ENCODE results near the gene CCDC154.

CCDC154 gene

GRCh38 chr16:1416521-1416941 is 27.8 kb downstream of the CCDC154 start:
- no peak for DNase-seq (ENCODE audit: low read depth)

- peak; percentile 75 for DNase-seq (ENCODE audit: low read depth)
Measured at GRCh38 chr16:1414532-1415260, 29.7 kb downstream of the CCDC154 start, which contains the start of gene UNKL. Gene UNKL, minus strand, starts transcription at chr16:1414704. Its CDS starts 13 bp downstream, at chr16:1414691.

- peak; percentile 35 for DNase-seq (ENCODE audit: low read depth)
Measured at GRCh38 chr16:1413684-1414531, 30.4 kb downstream of the CCDC154 start.

- DNase-seq (ENCODE audit: low read depth), result no peak
Measured at GRCh38 chr16:1412847-1413246, 31.5 kb downstream of the CCDC154 start.

- DNase-seq (ENCODE audit: low read depth), result peak; percentile 96
Measured at GRCh38 chr16:1408171-1408837, 36.1 kb downstream of the CCDC154 start.

- DNase-seq (ENCODE audit: low read depth), result no peak
Measured at GRCh38 chr16:1407753-1408152, 36.6 kb downstream of the CCDC154 start.

GRCh38 chr16:1403733-1404132 is 40.6 kb downstream of the CCDC154 start:
- no peak for DNase-seq (ENCODE audit: low read depth)

- DNase-seq (ENCODE audit: low read depth), result no peak
Measured at GRCh38 chr16:1403036-1403435, 41.3 kb downstream of the CCDC154 start.

- no peak for DNase-seq (ENCODE audit: low read depth)
Measured at GRCh38 chr16:1401758-1402154, 42.6 kb downstream of the CCDC154 start.

- DNase-seq (ENCODE audit: low read depth), result no peak
Measured at GRCh38 chr16:1401061-1401757, 43.1 kb downstream of the CCDC154 start.

GRCh38 chr16:1398826-1399581 is 45.4 kb downstream of the CCDC154 start:
- no peak for DNase-seq (ENCODE audit: low read depth)

GRCh38 chr16:1398351-1398750 is 46.0 kb downstream of the CCDC154 start:
- DNase-seq (ENCODE audit: low read depth), result no peak

GRCh38 chr16:1397779-1398178 is 46.6 kb downstream of the CCDC154 start:
- no peak for DNase-seq (ENCODE audit: low read depth)

- DNase-seq (ENCODE audit: low read depth), result no peak
Measured at GRCh38 chr16:1395444-1396031, 48.8 kb downstream of the CCDC154 start.

GRCh38 chr16:1394367-1394951 is 49.9 kb downstream of the CCDC154 start:
- no peak for DNase-seq (ENCODE audit: low read depth)

GRCh38 chr16:1393613-1394176 is 50.7 kb downstream of the CCDC154 start:
- DNase-seq (ENCODE audit: low read depth), result no peak

- DNase-seq (ENCODE audit: low read depth), result no peak
Measured at GRCh38 chr16:1392826-1393225, 51.5 kb downstream of the CCDC154 start.

GRCh38 chr16:1390239-1390779 is 54.0 kb downstream of the CCDC154 start:
- DNase-seq (ENCODE audit: low read depth), result no peak

GRCh38 chr16:1389762-1390161 is 54.6 kb downstream of the CCDC154 start:
- DNase-seq (ENCODE audit: low read depth), result no peak

GRCh38 chr16:1387331-1387730 is 57.0 kb downstream of the CCDC154 start:
- DNase-seq (ENCODE audit: low read depth), result no peak

Measured in stimulated activated CD8-positive, alpha-beta memory T cell treated with anti-CD3 and anti-CD28 coated beads, Interleukin-12 subunit alpha, Interleukin-12 subunit beta, amount 100 ng/mL, for 1 hour (primary cell).